CD4-positive, alpha-beta T cell treated with Interleukin-6 for 4 hours (primary cell): Measurements from ENCODE around the gene SOHLH2.

Experiments
- DNase-seq: peaks from one replicate; pipeline ENCODE4 v3.0.0-alpha.2; 2020; ENCODE audit warnings: mixed read lengths

Gene SOHLH2

GRCh38 chr13:36130552-36131221 lies 83.7 kb downstream of the SOHLH2 start:
- no peak for DNase-seq

- DNase-seq: no peak
Observed at GRCh38 chr13:36130193-36130551, 84.2 kb downstream of the SOHLH2 start.

DNA sequence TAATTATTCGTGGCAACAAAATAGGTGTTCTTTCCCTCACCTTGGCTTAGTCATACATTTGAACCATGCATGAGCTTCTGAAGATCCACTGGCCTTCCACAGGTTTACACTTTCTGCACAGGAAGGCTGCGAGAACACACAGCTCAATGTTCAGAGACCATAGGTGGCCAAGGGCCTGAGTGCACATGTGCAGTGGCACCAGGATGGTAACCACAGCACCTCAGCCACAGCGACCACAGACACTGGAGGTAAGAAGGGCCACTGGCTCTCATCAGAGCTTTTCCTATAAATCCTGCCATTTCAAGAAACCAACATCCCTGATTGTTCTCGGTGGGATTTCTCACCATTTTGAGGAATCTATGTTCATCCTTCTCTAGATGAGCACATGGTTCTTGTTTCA lies 84.8 kb downstream of the SOHLH2 start:
- no peak for DNase-seq

DNA sequence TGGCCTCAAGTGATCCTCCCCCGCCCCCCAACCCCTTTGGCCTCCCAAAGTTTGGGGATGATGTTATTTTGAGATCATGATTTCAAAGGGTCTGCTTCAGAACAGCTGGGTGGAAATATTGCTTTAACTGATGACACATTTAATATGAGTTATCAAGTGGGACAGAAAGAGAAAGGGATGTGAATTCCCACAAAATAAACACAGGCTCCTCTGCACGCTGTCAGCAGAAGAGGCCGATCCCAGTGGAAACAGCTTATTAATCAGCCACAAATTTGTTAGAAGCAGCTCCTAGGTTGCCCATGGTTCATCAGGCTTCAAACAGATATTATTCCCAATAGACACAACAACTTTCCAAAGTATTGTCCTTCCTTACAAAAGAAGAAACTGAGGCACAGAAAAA lies 87.9 kb downstream of the SOHLH2 start:
- DNase-seq: no peak

GRCh38 chr13:36125841-36126240 lies 88.5 kb downstream of the SOHLH2 start:
- no peak for DNase-seq

DNA sequence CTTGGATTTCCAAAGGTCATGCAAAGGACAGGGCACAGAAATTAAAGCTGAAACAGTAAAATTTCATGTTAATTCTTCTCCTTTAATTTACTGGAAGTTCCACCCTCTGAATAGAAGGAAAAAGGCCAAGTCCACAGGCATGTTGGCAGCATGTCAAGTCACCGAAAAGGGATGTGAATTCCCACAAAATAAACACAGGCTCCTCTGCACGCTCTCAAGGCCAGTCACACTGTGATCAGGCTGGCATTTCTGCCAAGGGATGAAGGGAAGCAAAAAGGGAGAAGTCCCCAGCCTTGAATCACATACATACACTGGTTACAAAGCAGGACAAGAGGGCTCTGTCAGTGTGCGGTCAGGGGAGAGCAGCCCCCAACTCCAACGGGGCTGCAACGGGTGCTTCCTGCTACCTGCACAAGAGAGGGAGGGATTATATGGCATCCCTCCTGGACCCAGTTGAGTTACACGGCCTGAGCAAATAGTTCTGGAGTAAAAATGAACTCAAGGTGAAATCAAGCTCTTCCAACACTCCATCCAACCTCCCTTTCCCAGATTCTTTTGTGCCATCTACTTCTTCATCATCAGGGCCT lies 90.0 kb downstream of the SOHLH2 start:
- DNase-seq: no peak
